ENCODE data around the gene POGZ. TPM values are rescaled to one million over a fixed set of nuclear protein-coding genes. Genes with fewer than 3 reads are reported as not detected.
A peak's percentile ranks its signal among the peaks of the same experiment; 100 is the strongest.

POGZ gene
- total RNA-seq, 8 experiments from 2014 or later: 13.2 to 98.2 (median 55.7) TPM

- Histone ChIP-seq H3K4me3 (no peak overlapping the region), H3K27ac (no peak overlapping the region), H3K4me1 (replicated peaks in 1 of 2) (peaks cover 0 to 5% of the 10 kb centered on the region in 2 donors)
- 52 to 100% (median 85%) methylated on average over 1 to 3 of the region's 3 CpGs; no CpG with 5 or more reads in 3 of the 10 experiments for WGBS, 10 experiments
- peak in 1 of 8 experiments; percentile 55 for ATAC-seq (replicated peaks in 6 of 8)
- in situ Hi-C loops (cut with MboI; ENCODE audit: low pct_unique_long_range_greater_than_20kb in 2 of 9, low sequenced_read_pairs in 9 of 9, unreplicated experiment in 9 of 9): no loop called here
These were observed 15.5 kb upstream of the POGZ start for GRCh38 chr1:151474745-151475144.

- in situ Hi-C loops (cut with MboI; ENCODE audit: low pct_unique_long_range_greater_than_20kb in 2 of 9, low sequenced_read_pairs in 9 of 9, unreplicated experiment in 9 of 9): no loop called here
- 10 to 100% (median 43%) methylated on average over 1 to 25 of the region's 36 CpGs; no CpG with 5 or more reads in 1 of the 10 experiments for WGBS, 10 experiments
- H3K4me3 ChIP-seq: peak overlapping the region; percentile 16 to 36 (median 31)
- no peak overlapping the region for H3K27ac ChIP-seq
- H3K4me1 ChIP-seq (replicated peaks in 1 of 2): peaks cover 0 to 5% of the 10 kb centered on the region in 2 donors
- ATAC-seq (replicated peaks in 6 of 8): peak in 7 of 8 experiments; percentile 25 to 87 (median 51)
These were observed 13.8 kb upstream of the POGZ start for GRCh38 chr1:151472856-151473731.

- Histone ChIP-seq H3K4me3 (no peak overlapping the region), H3K4me1 (replicated peaks in 1 of 2) (peaks cover under 1 to 2% of the 10 kb centered on the region in 2 donors), H3K27ac (no peak overlapping the region)
- in situ Hi-C loops (cut with MboI; ENCODE audit: low pct_unique_long_range_greater_than_20kb in 2 of 9, low sequenced_read_pairs in 9 of 9, unreplicated experiment in 9 of 9): no loop called here
- ATAC-seq (replicated peaks in 6 of 8): no peak
- WGBS, 10 experiments: 0 to 36% (median 0%) methylated on average over 1 of the region's 1 CpG; no CpG with 5 or more reads in 1 of the 10 experiments
These were observed 5.7 kb upstream of the POGZ start for GRCh38 chr1:151465026-151465425.

DNA sequence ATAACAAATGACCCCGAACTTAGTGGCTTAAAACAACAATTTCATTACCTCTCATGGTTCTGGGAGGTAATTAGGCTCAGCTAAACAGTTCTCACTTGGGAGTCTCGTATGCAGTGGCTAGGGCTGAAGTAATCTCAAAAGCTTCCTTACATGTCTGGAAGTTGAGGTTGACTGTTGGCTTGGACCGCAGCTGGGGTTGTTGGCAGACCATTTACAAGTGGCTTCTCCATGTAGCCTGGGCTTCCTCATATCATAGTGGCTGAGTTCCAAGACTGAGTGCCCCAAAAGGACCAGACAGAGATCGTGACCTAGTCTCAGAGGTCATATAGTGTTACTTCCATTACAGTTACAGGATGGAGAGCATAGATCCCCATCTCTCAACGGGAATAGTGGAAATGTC is 2.4 kb upstream of the POGZ start:
- Histone ChIP-seq H3K27ac (no peak overlapping the region), H3K4me1 (replicated peaks in 1 of 2) (peaks cover 14 to 15% of the 10 kb centered on the region in 2 donors), H3K4me3 (no peak overlapping the region)
- 6 to 83% (median 52%) methylated on average over 2 to 5 of the region's 5 CpGs; no CpG with 5 or more reads in 1 of the 10 experiments for WGBS, 10 experiments
- in situ Hi-C loops (cut with MboI; ENCODE audit: low pct_unique_long_range_greater_than_20kb in 2 of 9, low sequenced_read_pairs in 9 of 9, unreplicated experiment in 9 of 9): no loop called here
- no peak for ATAC-seq (replicated peaks in 6 of 8)

DNA sequence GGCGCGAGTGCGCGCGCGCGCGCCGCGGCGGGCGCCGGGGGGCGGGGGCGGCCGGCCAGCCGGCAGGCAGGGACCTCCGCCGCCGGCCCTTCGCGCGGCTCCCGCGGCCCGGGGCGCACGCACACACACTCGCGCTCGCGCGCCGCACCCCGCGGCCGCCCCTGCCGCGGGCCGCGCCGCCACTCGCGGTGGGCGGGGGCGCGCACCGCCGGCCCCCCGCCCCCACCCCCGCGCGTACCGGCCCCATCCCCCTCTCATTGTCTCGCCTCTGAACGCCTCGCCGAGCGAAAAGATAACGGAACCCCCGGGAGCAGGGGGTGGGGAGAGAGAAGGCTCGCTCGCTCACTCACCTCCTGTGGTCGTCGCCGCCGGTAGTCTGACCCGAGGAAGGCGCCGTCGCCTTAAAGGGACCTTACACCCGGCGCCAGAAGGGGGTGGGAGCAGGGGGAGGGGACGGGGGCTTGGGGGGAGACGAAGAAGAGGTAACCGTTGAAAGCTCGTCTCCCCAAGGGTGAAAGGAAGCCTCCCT is 428 bp downstream of the POGZ start:
- Histone ChIP-seq H3K4me1 (replicated peaks in 1 of 2) (peaks cover 16 to 17% of the 10 kb centered on the region in 2 donors), H3K27ac (peak overlapping the region; percentile 94 to 98), H3K4me3 (peak overlapping the region; percentile 69 to 85 (median 78))
- WGBS, 10 experiments: 0% methylated on average over 1 of the region's 77 CpGs; no CpG with 5 or more reads in 9 of the 10 experiments
- ATAC-seq (replicated peaks in 6 of 8): peak; percentile 31 to 72 (median 66)
- in situ Hi-C loops (cut with MboI; ENCODE audit: low pct_unique_long_range_greater_than_20kb in 2 of 9, low sequenced_read_pairs in 9 of 9, unreplicated experiment in 9 of 9): no loop called here

GRCh38 chr1:151457911-151458801 is 1.1 kb downstream of the POGZ start:
- Histone ChIP-seq H3K4me3 (peak overlapping the region; percentile 69 to 85 (median 78)), H3K4me1 (replicated peaks in 1 of 2) (peaks cover 16 to 17% of the 10 kb centered on the region in 2 donors), H3K27ac (peak overlapping the region; percentile 94 to 98)
- peak; percentile 52 to 82 (median 78) for ATAC-seq (replicated peaks in 6 of 8)
- in situ Hi-C loops (cut with MboI; ENCODE audit: low pct_unique_long_range_greater_than_20kb in 2 of 9, low sequenced_read_pairs in 9 of 9, unreplicated experiment in 9 of 9): no loop called here
- 0 to 2% (median 1%) methylated on average over 1 to 33 of the region's 69 CpGs; no CpG with 5 or more reads in 1 of the 10 experiments for WGBS, 10 experiments

DNA sequence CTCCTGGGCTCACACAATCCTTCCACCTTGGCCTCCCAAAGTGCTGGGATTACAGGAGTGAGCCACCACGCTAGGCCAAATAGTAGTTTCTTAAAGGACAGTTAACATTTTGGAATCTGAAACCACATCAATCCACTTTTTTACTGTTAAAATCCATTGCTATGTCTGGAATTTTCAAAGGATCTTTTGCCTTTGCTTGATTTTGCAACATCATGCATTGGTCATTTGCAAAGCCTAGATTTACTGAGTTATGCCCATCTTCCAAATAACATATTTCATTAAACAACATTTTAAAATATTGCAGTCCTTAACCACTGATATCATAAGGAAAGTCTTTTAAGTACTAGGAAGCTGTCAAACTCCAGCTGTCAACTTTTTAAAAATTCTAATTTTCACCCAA is 3.3 kb downstream of the POGZ start:
- 17 to 100% (median 96%) methylated on average over 1 of the region's 1 CpG; no CpG with 5 or more reads in 2 of the 10 experiments for WGBS, 10 experiments
- no peak overlapping the region for H3K4me3 ChIP-seq
- H3K27ac ChIP-seq: no peak overlapping the region
- no peak for ATAC-seq (replicated peaks in 6 of 8)
- peaks cover 16 to 17% of the 10 kb centered on the region in 2 donors for H3K4me1 ChIP-seq (replicated peaks in 1 of 2)
- in situ Hi-C loops (cut with MboI; ENCODE audit: low pct_unique_long_range_greater_than_20kb in 2 of 9, low sequenced_read_pairs in 9 of 9, unreplicated experiment in 9 of 9): no loop called here

- 60 to 100% (median 100%) methylated on average over 1 to 2 of the region's 2 CpGs for WGBS, 10 experiments
- no peak overlapping the region for H3K4me3 ChIP-seq
- no peak for ATAC-seq (replicated peaks in 6 of 8)
- peaks cover 16 to 17% of the 10 kb centered on the region in 2 donors for H3K4me1 ChIP-seq (replicated peaks in 1 of 2)
- in situ Hi-C loops (cut with MboI; ENCODE audit: low pct_unique_long_range_greater_than_20kb in 2 of 9, low sequenced_read_pairs in 9 of 9, unreplicated experiment in 9 of 9): no loop called here
- no peak overlapping the region for H3K27ac ChIP-seq
These were observed 4.1 kb downstream of the POGZ start for GRCh38 chr1:151455231-151455630.

GRCh38 chr1:151447696-151448095 is 11.6 kb downstream of the POGZ start:
- Histone ChIP-seq H3K4me1 (replicated peaks in 1 of 2) (no peaks in the 10 kb centered on the region), H3K27ac (no peak overlapping the region), H3K4me3 (no peak overlapping the region)
- 25 to 100% (median 100%) methylated on average over 1 to 2 of the region's 2 CpGs; no CpG with 5 or more reads in 3 of the 10 experiments for WGBS, 10 experiments
- ATAC-seq (replicated peaks in 6 of 8): no peak
- in situ Hi-C loops (cut with MboI; ENCODE audit: low pct_unique_long_range_greater_than_20kb in 2 of 9, low sequenced_read_pairs in 9 of 9, unreplicated experiment in 9 of 9): loop anchor here in 1 of 9 experiments (25.0 kb wide), 1 partner anchor 290 kb away; no protein-coding TSS in a partner anchor

DNA sequence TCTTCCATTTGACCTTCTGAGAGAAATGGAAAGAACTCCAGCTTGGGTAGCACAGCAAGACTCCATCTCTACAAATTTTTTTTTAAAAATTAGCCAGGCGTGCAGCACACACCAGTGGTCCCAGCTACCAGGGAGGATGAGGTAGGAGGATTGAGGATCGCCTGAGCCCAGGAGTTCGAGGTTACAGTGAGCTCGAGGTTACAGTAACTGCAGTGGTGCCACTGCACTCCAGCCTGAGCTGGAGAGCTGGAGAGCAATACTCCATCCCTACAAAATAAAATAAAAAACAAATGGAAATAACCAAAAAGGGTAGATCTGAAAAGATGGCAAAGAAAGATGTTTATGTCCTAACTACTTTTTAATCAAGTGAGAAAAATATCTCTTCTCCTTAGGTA is 14.5 kb downstream of the POGZ start:
- no peak for ATAC-seq (replicated peaks in 6 of 8)
- no peak overlapping the region for H3K4me3 ChIP-seq
- no peaks in the 10 kb centered on the region for H3K4me1 ChIP-seq (replicated peaks in 1 of 2)
- in situ Hi-C loops (cut with MboI; ENCODE audit: low pct_unique_long_range_greater_than_20kb in 2 of 9, low sequenced_read_pairs in 9 of 9, unreplicated experiment in 9 of 9): loop anchor here in 1 of 9 experiments (25.0 kb wide), 1 partner anchor 293 kb away; no protein-coding TSS in a partner anchor
- 57 to 100% (median 87%) methylated on average over 2 to 4 of the region's 4 CpGs for WGBS, 10 experiments
- no peak overlapping the region for H3K27ac ChIP-seq

DNA sequence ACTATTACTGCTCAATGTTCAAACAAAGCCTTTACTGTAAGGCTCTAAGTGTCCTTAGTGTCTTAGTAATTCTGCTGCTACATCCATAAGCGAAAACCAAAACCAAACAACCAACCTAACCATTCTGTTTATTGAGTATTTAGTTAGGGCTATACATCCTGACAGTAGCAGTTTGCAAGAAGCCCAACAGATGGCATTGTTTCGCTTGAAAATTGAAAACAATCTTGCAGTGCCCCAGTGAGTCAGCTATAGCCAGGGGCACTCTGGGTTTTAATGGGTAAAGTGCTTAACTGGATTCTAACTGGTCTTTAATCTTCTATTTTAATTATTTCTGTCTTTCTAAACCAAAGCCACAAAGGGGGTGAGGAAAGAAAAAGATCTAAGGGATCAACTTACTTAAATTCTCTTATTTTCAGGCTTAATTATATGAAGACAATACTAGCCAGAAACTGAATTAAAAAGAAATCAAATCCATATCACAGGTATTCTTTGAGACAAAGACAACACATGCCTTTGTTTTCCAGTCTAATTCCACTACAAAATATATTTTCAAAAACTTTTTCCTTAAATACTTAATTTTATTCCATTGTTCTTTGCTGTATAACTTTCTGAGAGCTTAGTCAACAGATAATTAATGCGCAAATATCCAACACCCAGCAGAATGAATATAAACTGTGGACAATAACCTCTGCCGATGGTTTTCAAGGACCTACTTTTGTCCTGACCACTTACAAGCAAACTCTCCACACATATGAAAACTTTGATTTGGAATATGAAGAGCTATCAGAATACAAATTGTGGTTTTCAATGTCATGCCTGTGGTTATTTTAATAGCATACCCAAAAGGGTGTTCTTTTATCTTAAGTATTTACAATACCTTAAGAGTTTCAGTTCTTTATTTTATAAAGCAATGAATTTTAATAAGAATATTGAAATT is 15.2 kb downstream of the POGZ start:
- no peak overlapping the region for H3K27ac ChIP-seq
- WGBS, 10 experiments: 14 to 70% (median 46%) methylated on average over 1 to 4 of the region's 4 CpGs
- no peaks in the 10 kb centered on the region for H3K4me1 ChIP-seq (replicated peaks in 1 of 2)
- in situ Hi-C loops (cut with MboI; ENCODE audit: low pct_unique_long_range_greater_than_20kb in 2 of 9, low sequenced_read_pairs in 9 of 9, unreplicated experiment in 9 of 9): loop anchor here in 1 of 9 experiments (25.0 kb wide), 1 partner anchor 293 kb away; no protein-coding TSS in a partner anchor
- peak; percentile 70 to 99 (median 82) for ATAC-seq (replicated peaks in 6 of 8)
- no peak overlapping the region for H3K4me3 ChIP-seq

Data from motor neuron (in vitro differentiated cells).